Endometrium (tissue), 2 donors: ENCODE data around the gene ATP8A2.
"Not testable (repeated sequence)": the region's sequence is repeated elsewhere in the genome, so short reads cannot be mapped to it uniquely, and the experiment has no call there.

Source experiments
- FAIRE-seq: peaks from 2 replicates; lab custom pipeline; 2012; peaks lifted over from hg19 to GRCh38; lab: Jason Lieb, UNC
- donor health status: control.
- donor health status: control.

ATP8A2 gene

DNA sequence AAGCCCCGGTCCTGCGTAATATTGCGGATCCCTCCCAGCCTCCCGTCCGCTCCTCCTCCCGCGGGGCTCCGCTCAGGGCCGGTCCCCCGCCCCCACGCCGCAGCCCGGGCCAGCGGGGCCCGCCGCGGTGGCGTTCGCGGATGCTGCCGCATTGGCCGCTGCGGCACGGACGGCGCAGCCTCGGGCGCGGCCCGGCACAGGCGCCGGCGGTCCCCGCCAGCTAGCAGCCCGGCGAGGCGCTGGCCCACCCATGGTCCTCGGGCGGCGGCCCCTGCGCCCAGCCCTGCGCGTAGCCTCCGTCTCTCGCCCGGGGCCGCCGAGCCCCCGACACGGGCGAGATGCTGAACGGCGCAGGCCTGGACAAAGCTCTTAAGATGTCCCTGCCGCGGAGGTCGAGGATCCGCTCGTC lies at the start of gene ATP8A2:
ATP8A2 (plus strand) TSS at position 100 of the 409 bp plus-strand sequence; CDS start at position 339, 239 bp downstream.
- no peak for FAIRE-seq

- no peak for FAIRE-seq
These were observed 47.7 kb upstream of the ATP8A2 start for GRCh38 chr13:25324100-25324499.

- FAIRE-seq, result no peak
These were observed 42.1 kb upstream of the ATP8A2 start for GRCh38 chr13:25329706-25330105.

DNA sequence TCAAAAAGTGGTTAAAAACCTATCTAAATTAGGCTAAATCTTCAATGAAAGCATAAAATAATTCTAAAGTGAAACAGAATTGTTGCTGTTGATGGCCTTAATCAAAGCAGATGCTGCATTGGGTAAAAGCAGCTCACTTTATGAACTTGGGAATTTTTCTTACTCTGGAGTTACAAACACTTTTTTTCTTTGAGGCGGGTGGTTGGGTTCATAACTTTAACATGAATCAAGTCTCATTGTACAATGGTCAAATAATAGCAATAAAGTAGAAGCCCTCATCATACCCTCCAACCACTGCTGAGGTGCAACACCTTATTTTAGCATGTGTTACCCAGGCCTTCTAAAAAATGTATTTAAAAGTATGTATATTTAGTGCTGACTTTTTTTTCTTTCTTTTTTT lies 41.2 kb upstream of the ATP8A2 start:
- FAIRE-seq, result no peak

DNA sequence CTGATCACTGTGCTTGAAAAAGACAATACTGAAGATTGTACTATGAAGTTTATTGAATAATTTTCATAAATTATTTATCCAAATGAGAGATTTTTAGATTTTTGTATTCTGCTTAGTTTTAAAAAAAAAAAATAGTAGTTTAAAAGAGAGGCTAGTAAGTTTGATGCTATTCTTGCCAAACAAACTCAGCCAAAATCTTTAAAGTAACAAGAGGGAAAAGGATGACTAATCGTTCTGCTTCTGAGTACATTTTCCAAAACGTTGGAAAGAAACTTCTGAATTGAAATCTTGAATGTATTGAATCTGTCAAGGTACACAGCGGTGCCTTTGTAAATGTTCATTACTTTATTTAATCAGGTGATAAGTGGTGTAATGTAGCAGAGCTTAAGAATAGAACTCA lies 35.9 kb upstream of the ATP8A2 start:
- FAIRE-seq, result no peak

- FAIRE-seq, result no peak
These were observed 26.2 kb upstream of the ATP8A2 start for GRCh38 chr13:25345576-25345975.

DNA sequence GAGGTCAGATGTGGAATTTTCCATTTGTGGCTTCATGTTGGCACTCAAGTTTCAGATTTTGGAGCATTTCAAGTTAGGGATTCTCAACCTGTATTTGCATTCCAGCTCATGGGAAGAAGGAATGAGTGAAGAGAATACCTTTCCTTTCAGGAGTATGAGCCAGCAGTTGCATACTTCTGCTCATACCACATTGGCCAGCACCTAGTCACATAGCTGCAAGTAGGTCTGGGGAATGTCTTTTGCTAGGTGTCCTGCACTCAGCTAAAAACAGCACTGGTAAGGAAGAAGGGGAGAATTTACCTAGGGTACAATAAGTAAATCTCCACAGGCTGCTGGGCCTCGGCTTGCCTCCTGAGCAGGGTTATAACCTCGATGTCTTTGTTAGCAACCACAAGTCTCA lies 24.6 kb upstream of the ATP8A2 start:
- FAIRE-seq, result no peak

DNA sequence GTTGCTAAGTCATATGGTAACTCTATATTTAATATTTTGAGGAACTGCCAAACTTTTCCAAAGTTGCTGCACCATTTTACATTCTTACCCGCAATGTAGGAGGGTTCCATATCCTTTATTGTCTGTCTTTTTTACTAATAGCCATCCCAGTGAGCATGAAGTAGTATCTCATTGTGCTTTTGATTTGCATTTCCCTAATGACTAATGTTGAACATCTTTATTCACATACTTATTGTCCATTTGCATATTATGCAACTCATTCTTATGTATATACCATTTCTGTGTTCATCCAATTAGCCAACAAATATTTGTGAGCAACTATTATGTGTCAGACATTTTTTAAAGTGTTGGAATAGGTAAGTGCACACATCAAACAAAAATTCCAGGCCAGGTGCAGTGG lies 20.4 kb upstream of the ATP8A2 start:
- no peak for FAIRE-seq

DNA sequence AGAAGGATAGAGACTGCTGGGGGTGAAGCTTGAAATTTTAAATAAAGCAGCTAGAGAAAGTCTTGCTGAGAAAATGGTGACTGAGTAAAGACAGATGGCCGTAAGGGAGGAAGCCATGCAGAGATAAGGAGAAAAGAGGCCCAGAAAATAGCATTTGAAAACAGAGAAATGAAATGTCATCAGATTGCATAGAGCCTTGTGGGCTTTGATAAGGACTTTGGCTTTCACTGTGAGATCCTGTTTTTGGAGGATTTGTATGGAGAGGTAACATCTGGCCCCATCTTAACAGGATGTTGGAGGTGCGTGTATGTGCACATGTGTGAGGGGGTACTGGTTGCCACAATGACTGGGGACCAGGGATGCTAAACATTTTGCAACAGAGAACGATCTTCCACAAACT lies 19.5 kb upstream of the ATP8A2 start:
- FAIRE-seq, result no peak

DNA sequence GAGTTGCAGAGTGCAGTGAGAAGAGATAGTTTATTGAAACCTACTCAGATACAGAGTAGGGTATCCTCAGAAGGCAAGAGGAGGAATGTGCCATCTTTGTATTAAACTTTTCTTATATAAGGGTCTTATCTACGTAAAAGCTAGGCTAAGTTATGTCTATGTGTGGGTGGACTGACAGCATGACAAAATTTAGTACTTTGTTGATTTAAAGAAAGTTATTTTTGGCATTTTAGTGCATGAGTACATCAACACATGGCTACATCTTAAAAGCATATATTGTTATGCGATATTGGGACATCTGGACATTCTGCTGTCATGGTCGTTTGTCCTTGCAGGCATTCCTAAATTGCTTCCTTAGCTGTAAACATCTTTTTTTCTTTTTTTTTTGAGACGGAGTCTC lies 19.0 kb upstream of the ATP8A2 start:
- no peak for FAIRE-seq

GRCh38 chr13:25353344-25353743 lies 18.4 kb upstream of the ATP8A2 start:
- FAIRE-seq, result no peak

GRCh38 chr13:25354377-25354776 lies 17.4 kb upstream of the ATP8A2 start:
- no peak for FAIRE-seq

GRCh38 chr13:25360443-25360842 lies 11.3 kb upstream of the ATP8A2 start:
- FAIRE-seq, result not testable (repeated sequence)

DNA sequence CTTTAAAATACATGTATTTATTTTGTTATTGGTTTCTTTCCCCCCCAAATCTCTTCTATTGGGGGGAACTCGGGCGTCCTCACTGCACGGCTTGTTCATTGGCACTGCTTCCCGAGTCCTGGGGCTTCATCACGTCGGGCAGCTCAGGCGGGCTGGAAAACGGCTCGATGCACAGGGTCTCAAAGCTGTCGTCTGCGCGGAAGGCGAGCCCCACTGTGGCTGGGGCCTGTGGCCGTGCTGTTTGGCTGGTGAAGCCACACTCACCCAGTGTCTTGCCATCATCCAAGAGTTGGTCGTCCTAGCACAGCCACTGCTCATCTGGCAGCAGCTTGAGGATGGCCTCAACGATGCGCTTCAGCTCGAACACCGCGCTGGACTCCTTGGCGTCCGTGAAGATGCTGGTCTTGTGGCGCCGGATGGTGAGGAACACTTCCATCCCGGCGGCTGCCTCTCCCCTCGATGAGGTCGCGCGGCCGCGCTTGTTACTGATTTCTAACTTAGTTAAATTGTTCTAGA lies 6.0 kb upstream of the ATP8A2 start:
- no peak for FAIRE-seq

DNA sequence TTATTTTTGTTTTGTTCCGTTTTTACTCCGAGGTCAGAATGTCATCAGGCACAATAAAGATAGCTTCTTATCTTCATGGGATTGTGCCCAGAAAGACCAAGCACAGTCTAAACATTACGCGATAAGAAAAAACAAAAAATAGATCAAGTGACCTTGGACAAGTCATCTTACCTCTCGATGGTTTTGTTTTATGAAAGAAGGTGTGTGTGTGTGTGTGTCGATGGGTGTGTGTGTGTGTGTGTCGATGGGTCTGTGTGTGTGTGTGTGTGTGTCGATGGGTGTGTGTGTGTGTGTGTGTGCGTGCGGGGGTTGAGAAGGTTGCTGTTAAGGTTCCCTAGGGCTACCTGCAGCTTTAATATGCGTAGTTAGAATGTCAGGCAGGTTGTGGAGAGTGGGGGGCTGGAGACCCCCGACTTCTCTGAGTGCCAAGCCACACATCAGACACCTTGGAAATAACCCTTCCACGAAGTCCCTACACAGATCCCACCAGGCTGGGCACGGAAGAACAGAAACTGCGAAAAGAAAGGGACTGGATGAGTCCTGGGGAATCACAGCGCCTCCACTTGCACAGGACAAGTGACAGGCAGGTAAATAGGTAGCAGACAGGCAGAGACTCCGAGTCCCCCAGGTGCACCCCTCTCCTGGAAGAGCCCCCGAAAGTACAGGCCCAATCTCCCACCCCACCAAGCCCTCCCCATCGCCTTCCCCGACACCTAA lies 458 bp upstream of the ATP8A2 start:
- no peak for FAIRE-seq

GRCh38 chr13:25372284-25373081 lies 709 bp downstream of the ATP8A2 start:
- FAIRE-seq, result no peak

GRCh38 chr13:25375727-25376358 lies 4.1 kb downstream of the ATP8A2 start:
- FAIRE-seq, result no peak

- FAIRE-seq, result no peak
These were observed 5.6 kb downstream of the ATP8A2 start for GRCh38 chr13:25377244-25377962.

DNA sequence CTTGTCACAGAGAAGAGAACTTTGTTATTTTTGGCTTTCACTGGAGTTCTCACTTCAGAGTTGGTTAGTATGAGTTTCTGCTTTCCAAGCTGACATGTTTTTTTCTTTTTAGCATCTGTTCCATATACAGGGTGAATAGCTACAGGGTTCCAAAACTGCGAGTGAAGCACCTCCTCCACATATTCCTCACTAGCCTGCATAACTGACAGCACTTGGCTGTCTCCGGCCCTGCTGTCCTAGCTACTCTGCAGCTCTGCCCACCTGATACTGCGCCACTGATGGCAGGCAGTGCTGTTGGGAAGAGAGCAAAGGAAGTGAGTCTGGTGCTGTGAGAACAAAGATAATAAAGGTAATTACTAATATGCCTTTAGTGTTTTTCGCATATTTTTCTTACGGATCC lies 6.8 kb downstream of the ATP8A2 start:
- FAIRE-seq, result no peak

GRCh38 chr13:25379011-25379410 lies 7.2 kb downstream of the ATP8A2 start:
- no peak for FAIRE-seq

- FAIRE-seq, result no peak
These were observed 8.3 kb downstream of the ATP8A2 start for GRCh38 chr13:25380082-25380481.

GRCh38 chr13:25380741-25381324 lies 9.1 kb downstream of the ATP8A2 start:
- no peak for FAIRE-seq
